Natural killer cell (primary cell): ENCODE measurements around the gene ZC3H12C. TPM values are rescaled to one million over a fixed set of nuclear protein-coding genes. Genes with fewer than 3 reads are reported as not detected.

Experiments used
- ATAC-seq, 3 donors: fragments of 150-1000 bp in 2 of 3; fragments of 200-7000 bp in 1 of 3; cut with Tn5 transposase; 1 replicate in 1 of 3; 2 replicates in 2 of 3; pipeline ENCODE4 v1.10.0; 2021; ENCODE audit warnings: mild to moderate bottlenecking in 2 of 3, moderate library complexity in 2 of 3
- DNase-seq, 2 donors: peaks; one replicate each; pipeline versions ENCODE4 v3.0.0 to v3.0.0-alpha.2; 2013 to 2021; ENCODE audit warnings: mixed read lengths in 1 of 2
- H3K27ac ChIP-seq: one replicate; pipeline ENCODE4 v1.5.1; 2013; ENCODE audit warnings: mild to moderate bottlenecking, low read length
- H3K27me3 ChIP-seq: one replicate; pipeline ENCODE4 v1.6.1; 2013; ENCODE audit warnings: low read length; ENCODE audit not compliant: control insufficient read depth, insufficient read depth
- H3K36me3 ChIP-seq: one replicate; pipeline ENCODE4 v1.6.1; 2013; ENCODE audit warnings: low read length; ENCODE audit not compliant: control insufficient read depth, insufficient read depth
- H3K4me1 ChIP-seq: one replicate; pipeline ENCODE4 v1.6.1; 2013; ENCODE audit warnings: low read length; ENCODE audit not compliant: control insufficient read depth, insufficient read depth
- H3K4me3 ChIP-seq: one replicate; pipeline ENCODE4 v1.5.1; 2013; ENCODE audit warnings: low read length
- H3K9me3 ChIP-seq: one replicate; pipeline ENCODE4 v1.6.1; 2013; ENCODE audit warnings: low read length; ENCODE audit not compliant: control insufficient read depth, insufficient read depth
- H3K27ac Mint-ChIP-seq, 2 donors: one replicate each; pipeline ENCODE4 v1.8.0; 2022; ENCODE audit warnings: mild to moderate bottlenecking in 2 of 2, mixed read lengths in 2 of 2, moderate library complexity in 1 of 2
- H3K27me3 Mint-ChIP-seq, 2 donors: one replicate each; pipeline ENCODE4 v1.8.0; 2022; ENCODE audit warnings: low read depth in 2 of 2, mixed read lengths in 2 of 2
- H3K36me3 Mint-ChIP-seq: one replicate; pipeline ENCODE4 v1.8.0; 2022; ENCODE audit warnings: mixed read lengths
- H3K4me1 Mint-ChIP-seq, 2 donors: one replicate each; pipeline ENCODE4 v1.8.0; 2022; ENCODE audit warnings: mixed read lengths in 2 of 2
- H3K4me3 Mint-ChIP-seq: one replicate; pipeline ENCODE4 v1.8.0; 2022; ENCODE audit warnings: mild to moderate bottlenecking, moderate library complexity, mixed read lengths
- H3K9me3 Mint-ChIP-seq, 2 donors: one replicate each; pipeline ENCODE4 v1.8.0; 2022; ENCODE audit warnings: mixed read lengths in 2 of 2
- CTCF ChIP-seq: fragments of 200-600 bp; IDR thresholded peaks from one replicate; pipeline ENCODE4 v1.8.0; 2022; ENCODE audit warnings: antibody characterized with exemption
- WGBS: methylation state at CpG from one replicate; pipeline ENCODE4 v1.1.7; 2013; ENCODE audit warnings: missing lambda C conversion rate; ENCODE audit not compliant: insufficient coverage; 5-methylcytosine and 5-hydroxymethylcytosine counted together
- intact Hi-C: fragments of 100-400 bp; cut with micrococcal nuclease; formaldehyde crosslinking; loops from one replicate; pipeline ENCODE4 v1.14.2; 2022
- total RNA-seq, 4 donors: library from RNA; stranded (reverse); fragments of 120-200 nt in 1 of 4; gene quantifications; one replicate each; pipeline versions ENCODE4 v1.2.3 to v1.2.4, GENCODE V29; 2013 to 2022

ZC3H12C gene
- total RNA-seq, 3 donors from 2014 or later (not counting 1 experiment from before 2014, with no cell fraction given), result 0.16 to 0.45 TPM; not detected in 1

- no peaks in the 10 kb centered on the region for H3K36me3 Mint-ChIP-seq
- no peak overlapping the region for H3K27ac Mint-ChIP-seq
- DNase-seq (no peak), ATAC-seq (no peak)
- Histone ChIP-seq H3K4me1 (no peaks in the 10 kb centered on the region), H3K27ac (no peak overlapping the region), H3K9me3 (no peaks in the 10 kb centered on the region), H3K27me3 (no peaks in the 10 kb centered on the region), H3K36me3 (no peaks in the 10 kb centered on the region), H3K4me3 (no peak overlapping the region)
- H3K9me3 Mint-ChIP-seq, result no peaks in the 10 kb centered on the region
- no peak for TF ChIP-seq CTCF
- peaks cover 2 to 6% of the 10 kb centered on the region in 2 donors for H3K27me3 Mint-ChIP-seq
- H3K4me1 Mint-ChIP-seq, result no peaks in the 10 kb centered on the region
- intact Hi-C loops, result no loop called here
- H3K4me3 Mint-ChIP-seq, result no peak overlapping the region
- WGBS, result 86% methylated on average over 4 of the region's 4 CpGs
Measured at GRCh38 chr11:110125632-110126031, 32.4 kb downstream of the ZC3H12C start.

DNA sequence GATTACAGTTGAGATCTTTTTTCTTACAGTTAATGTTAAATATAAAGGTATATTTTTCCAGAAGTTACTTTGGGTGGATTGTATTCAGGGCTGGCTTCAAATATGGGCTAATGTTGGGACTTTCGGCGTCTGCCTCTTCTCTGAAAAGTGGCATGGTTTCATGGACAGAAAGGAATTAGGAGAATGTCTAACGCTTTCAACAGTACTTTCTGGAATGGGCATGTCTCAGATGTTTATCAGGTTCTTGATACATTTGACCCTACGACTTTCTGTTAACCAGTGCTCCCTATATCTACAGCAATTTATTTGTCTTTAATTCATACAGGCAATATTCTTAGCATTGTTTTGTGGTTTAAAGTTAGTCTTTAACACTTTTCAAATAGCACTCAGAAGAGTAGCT is 33.7 kb downstream of the ZC3H12C start:
- Histone ChIP-seq H3K36me3 (no peaks in the 10 kb centered on the region), H3K4me1 (no peaks in the 10 kb centered on the region), H3K9me3 (no peaks in the 10 kb centered on the region), H3K4me3 (no peak overlapping the region), H3K27me3 (no peaks in the 10 kb centered on the region), H3K27ac (no peak overlapping the region)
- Mint-ChIP-seq H3K4me3 (no peak overlapping the region), H3K27me3 (peaks cover 2 to 16% of the 10 kb centered on the region in 2 donors), H3K36me3 (no peaks in the 10 kb centered on the region), H3K27ac (no peak overlapping the region), H3K9me3 (no peaks in the 10 kb centered on the region), H3K4me1 (no peaks in the 10 kb centered on the region)
- DNase-seq, result no peak
- 91% methylated on average over 4 of the region's 4 CpGs for WGBS
- intact Hi-C loops, result no loop called here
- ATAC-seq, result no peak
- TF ChIP-seq CTCF, result no peak

- intact Hi-C loops, result no loop called here
- no peak overlapping the region for H3K27ac Mint-ChIP-seq
- no peaks in the 10 kb centered on the region for H3K36me3 ChIP-seq
- no peaks in the 10 kb centered on the region for H3K4me1 Mint-ChIP-seq
- no peaks in the 10 kb centered on the region for H3K9me3 ChIP-seq
- DNase-seq, result no peak
- H3K36me3 Mint-ChIP-seq, result no peaks in the 10 kb centered on the region
- H3K27me3 Mint-ChIP-seq, result peaks cover 2 to 16% of the 10 kb centered on the region in 2 donors
- 71% methylated on average over 1 of the region's 2 CpGs for WGBS
- H3K4me3 ChIP-seq, result no peak overlapping the region
- no peak for TF ChIP-seq CTCF
- H3K27ac ChIP-seq, result no peak overlapping the region
- H3K9me3 Mint-ChIP-seq, result no peaks in the 10 kb centered on the region
- no peak overlapping the region for H3K4me3 Mint-ChIP-seq
- H3K27me3 ChIP-seq, result no peaks in the 10 kb centered on the region
- H3K4me1 ChIP-seq, result no peaks in the 10 kb centered on the region
- no peak for ATAC-seq
Measured at GRCh38 chr11:110128161-110128560, 35.0 kb downstream of the ZC3H12C start.

- Mint-ChIP-seq H3K9me3 (no peaks in the 10 kb centered on the region), H3K4me3 (no peak overlapping the region), H3K36me3 (no peaks in the 10 kb centered on the region), H3K4me1 (no peaks in the 10 kb centered on the region), H3K27ac (no peak overlapping the region), H3K27me3 (peaks cover 0 to 16% of the 10 kb centered on the region in 2 donors)
- TF ChIP-seq CTCF, result no peak
- no peak for ATAC-seq
- Histone ChIP-seq H3K4me1 (no peaks in the 10 kb centered on the region), H3K27me3 (no peaks in the 10 kb centered on the region), H3K9me3 (no peaks in the 10 kb centered on the region), H3K27ac (no peak overlapping the region), H3K4me3 (no peak overlapping the region), H3K36me3 (no peaks in the 10 kb centered on the region)
- 93% methylated on average over 9 of the region's 10 CpGs for WGBS
- DNase-seq, result no peak
- intact Hi-C loops, result no loop called here
Measured at GRCh38 chr11:110130642-110131238, 37.5 kb downstream of the ZC3H12C start.
